HepG2 (cell line): ENCODE data around the gene BAHCC1. TPM values are rescaled to one million over a fixed set of nuclear protein-coding genes. Genes with fewer than 3 reads are reported as not detected.

Source experiments
- ATAC-seq: fragments of 200-7000 bp; cut with Tn5 transposase; 3 replicates; pipeline ENCODE4 v1.9.1; 2020; ENCODE audit warnings: mild to moderate bottlenecking, moderate library complexity
- BruUV-seq: library from RNA; stranded (reverse); fragments of 400-500 nt; replicated peaks from 2 replicates; lab custom pipeline; 2021; lab: Mats Ljungman, UMichigan
- CTCF ChIA-PET: fragments of 300-600 bp; formaldehyde crosslinking; extraction: SDS; loops from one replicate; lab custom pipeline; 2021; ENCODE audit warnings: low total read pairs, inconsistent platforms, low intra/inter-chr PET ratio; lab: Yijun Ruan, JAX
- POLR2A ChIA-PET: fragments of 350-600 bp; sonication (Branson Sonifier 250); formaldehyde crosslinking; loops from one replicate; lab custom pipeline; 2020; ENCODE audit warnings: antibody characterized with exemption, inconsistent platforms; lab: Yijun Ruan, JAX
- DNase-seq: peaks from one replicate; pipeline ENCODE4 v3.0.0-alpha.2; 2015; ENCODE audit warnings: low spot score
- FAIRE-seq: peaks from 3 replicates; lab custom pipeline; 2011; peaks lifted over from hg19 to GRCh38; lab: Jason Lieb, UNC
- H2AFZ ChIP-seq: one replicate; pipeline ENCODE4 v1.6.1; 2011; ENCODE audit warnings: low read length, inconsistent platforms
- H3K27ac ChIP-seq: fragments of 300-600 bp; 3 replicates; pipeline ENCODE4 v1.8.0; 2011; ENCODE audit warnings: mixed run types, mild to moderate bottlenecking, mixed read lengths, low read length, inconsistent platforms; ENCODE audit not compliant: insufficient read depth; ENCODE audit errors: extremely low read length
- H3K27me3 ChIP-seq, 2 experiments: fragments of 200-600 bp in 1 of 2; 2 replicates in 1 of 2; 3 replicates in 1 of 2; pipeline versions ENCODE4 v1.6.0 to v1.8.0; 2011; ENCODE audit warnings: low read length in 2 of 2, mild to moderate bottlenecking in 2 of 2, moderate library complexity in 2 of 2, inconsistent platforms in 1 of 2; ENCODE audit not compliant: insufficient read depth in 2 of 2, control insufficient read depth in 1 of 2
- H3K36me3 ChIP-seq, 2 experiments: fragments of 200-600 bp in 1 of 2; replicated peaks in 1 of 2; 2 replicates in 1 of 2; 3 replicates in 1 of 2; pipeline versions ENCODE4 v1.5.1 to v1.8.0; 2011; ENCODE audit warnings: low read length in 2 of 2, inconsistent platforms in 1 of 2; ENCODE audit not compliant: insufficient read depth in 2 of 2, control insufficient read depth in 1 of 2
- H3K4me1 ChIP-seq: 2 replicates; pipeline ENCODE4 v1.5.1; 2012; ENCODE audit warnings: low read length, inconsistent platforms; ENCODE audit not compliant: insufficient read depth
- H3K4me2 ChIP-seq: 2 replicates; pipeline ENCODE4 v1.6.0; 2011; ENCODE audit warnings: low read depth, low read length, inconsistent platforms
- H3K4me3 ChIP-seq, 3 experiments: fragments of 200-600 bp in 1 of 3; sonication (generic), shearing (Covaris generic) in 1 of 3; replicated peaks in 1 of 3; 2 replicates each; pipeline ENCODE4 v1.5.1; 2011 to 2016; ENCODE audit warnings: low read length in 3 of 3, inconsistent platforms in 2 of 3, low read depth in 2 of 3, mild to moderate bottlenecking in 2 of 3, control low read depth in 1 of 3, mixed read lengths in 1 of 3; ENCODE audit not compliant: insufficient read depth in 1 of 3
- H3K79me2 ChIP-seq: one replicate; pipeline ENCODE4 v1.6.1; 2011; ENCODE audit warnings: low read length, inconsistent platforms; ENCODE audit not compliant: insufficient read depth
- H3K9ac ChIP-seq: 2 replicates; pipeline ENCODE4 v1.6.0; 2011; ENCODE audit warnings: mild to moderate bottlenecking, low read depth, low read length, inconsistent platforms; ENCODE audit not compliant: insufficient read depth
- H3K9me3 ChIP-seq: 2 replicates; pipeline ENCODE4 v1.5.1; 2012; ENCODE audit warnings: mild to moderate bottlenecking, low read length
- H4K20me1 ChIP-seq: 2 replicates; pipeline ENCODE4 v1.6.0; 2011; ENCODE audit warnings: inconsistent platforms, mild to moderate bottlenecking, low read length, moderate library complexity; ENCODE audit not compliant: insufficient read depth
- BCL6 ChIP-seq: IDR thresholded peaks from 2 replicates; pipeline ENCODE4 v1.6.1; 2016; ENCODE audit warnings: missing genetic modification reagents, missing compliant biosample characterization
- FOXC1 ChIP-seq: sonication (generic); formaldehyde crosslinking; IDR thresholded peaks from 2 replicates; pipeline ENCODE4 v1.8.0; 2022; ENCODE audit warnings: mild to moderate bottlenecking, missing genetic modification reagents, borderline replicate concordance
- NFYC ChIP-seq: IDR thresholded peaks from 2 replicates; pipeline ENCODE4 v1.6.1; 2016; ENCODE audit warnings: missing genetic modification reagents, missing compliant biosample characterization
- RORA ChIP-seq: sonication (generic); formaldehyde crosslinking; IDR thresholded peaks from 2 replicates; pipeline ENCODE4 v1.5.0; 2020; ENCODE audit warnings: mild to moderate bottlenecking, missing genetic modification reagents, moderate library complexity
- SRSF9 ChIP-seq: fragments of 200-400 bp; formaldehyde crosslinking; IDR thresholded peaks from 2 replicates; pipeline ENCODE4 v1.6.1; 2018; ENCODE audit warnings: borderline replicate concordance, mild to moderate bottlenecking, low read depth, low read length; ENCODE audit not compliant: insufficient read depth, poor library complexity, severe bottlenecking
- ZNF30 ChIP-seq: sonication (generic); formaldehyde crosslinking; IDR thresholded peaks from 2 replicates; pipeline ENCODE4 v1.5.0; 2020; ENCODE audit warnings: mild to moderate bottlenecking, missing genetic modification reagents
- ZNF614 ChIP-seq: IDR thresholded peaks from 2 replicates; pipeline ENCODE4 v1.6.1; 2018; ENCODE audit warnings: missing biosample characterization, missing genetic modification reagents, inconsistent platforms, borderline replicate concordance
- ZSCAN29 ChIP-seq: sonication (generic); formaldehyde crosslinking; conservative IDR thresholded peaks from 2 replicates; pipeline ENCODE4 v1.4.0; 2020; ENCODE audit warnings: mild to moderate bottlenecking, missing genetic modification reagents
- WGBS: methylation state at CpG from one replicate; pipeline ENCODE4 v1.1.6; 2017; ENCODE audit warnings: low lambda C conversion rate; 5-methylcytosine and 5-hydroxymethylcytosine counted together
- in situ Hi-C: cut with HindIII; loops from 2 replicates; pipeline ENCODE4 v1.10.0; 2017; ENCODE audit warnings: low pct_unique_long_range_greater_than_20kb; ENCODE audit not compliant: extremely low pct_ligation_motif_present
- intact Hi-C: fragments of 100-400 bp; cut with micrococcal nuclease; formaldehyde crosslinking; loops from one replicate; pipeline ENCODE4 v1.10.0; 2022; ENCODE audit not compliant: unreplicated experiment
- polyA plus RNA-seq, 8 experiments: library from polyadenylated mRNA; depleted of rRNA in 3 of 8; stranded (reverse) in 7 of 8; unstranded in 1 of 8; fragments of >200 nt; fragmentation: Illumina TruSeq in 4 of 8; extraction: Trizol in 4 of 8; gene quantifications; 2 replicates each; pipeline versions ENCODE4 v1.2.1 to v1.2.3, GENCODE V29; 2011 to 2016; ENCODE audit warnings: low read depth in 4 of 8, missing spikeins in 1 of 8, mixed read lengths in 1 of 8; ENCODE audit not compliant: insufficient read depth in 1 of 8
- total RNA-seq, 5 experiments: library from RNA; depleted of rRNA; stranded (reverse); fragments of >200 nt; fragmentation: Illumina TruSeq; extraction: Trizol; gene quantifications; 2 replicates each; pipeline ENCODE4 v1.2.3, GENCODE V29; 2016; ENCODE audit warnings: low read depth in 1 of 5
- TF ChIP-seq, protein P1 (sequence below): sonication (generic); formaldehyde crosslinking; IDR thresholded peaks from 2 replicates; pipeline ENCODE4 v1.5.0; 2020; ENCODE audit warnings: mild to moderate bottlenecking, missing genetic modification reagents, moderate library complexity

Gene BAHCC1
- total and polyA plus RNA-seq, 2 of the 13 experiments (the other 11 are each of a cell fraction or from before 2014, with no cell fraction given), result 1.4 to 1.7 TPM

DNA sequence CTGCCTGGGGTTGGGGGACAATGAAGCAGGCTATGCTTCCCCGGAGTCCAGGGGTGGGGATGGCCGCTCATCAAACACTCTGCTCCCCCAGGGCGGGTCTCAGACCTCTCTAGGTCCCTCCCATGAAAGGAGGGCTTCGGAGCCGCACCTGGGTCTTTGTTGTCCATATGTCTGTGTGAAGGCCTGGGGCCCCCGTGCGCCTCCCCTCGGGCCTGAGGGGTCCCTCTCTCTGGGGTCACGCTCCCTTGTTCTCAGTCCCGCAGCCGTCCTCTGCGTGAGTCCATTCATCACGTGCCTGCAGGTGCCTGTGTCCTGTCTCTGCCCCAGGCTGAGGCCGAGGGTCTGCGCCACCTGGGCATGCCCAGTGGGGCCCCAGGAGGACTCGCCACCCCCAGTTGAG is 15.6 kb downstream of the BAHCC1 start:
- ChIA-PET POLR2A (no interaction called here), CTCF (no interaction called here)
- FAIRE-seq (no peak), ATAC-seq (no peak), DNase-seq (no peak)
- intact Hi-C loops, result no loop called here
- H3K79me2 ChIP-seq, result no peaks in the 10 kb centered on the region
- BruUV-seq, result no TSS peak
- H3K4me1 ChIP-seq, result no peaks in the 10 kb centered on the region
- H4K20me1 ChIP-seq, result peaks cover 4% of the 10 kb centered on the region; the same call in 1 of the 2 replicates
- H2AFZ ChIP-seq, result no peak overlapping the region
- no peak for TF ChIP-seq ZSCAN29 (CRISPR knock-in tag)
- TF ChIP-seq FOXC1 (CRISPR knock-in tag), result no peak
- no peak for TF ChIP-seq BCL6 (CRISPR knock-in tag)
- TF ChIP-seq, protein P1, sequence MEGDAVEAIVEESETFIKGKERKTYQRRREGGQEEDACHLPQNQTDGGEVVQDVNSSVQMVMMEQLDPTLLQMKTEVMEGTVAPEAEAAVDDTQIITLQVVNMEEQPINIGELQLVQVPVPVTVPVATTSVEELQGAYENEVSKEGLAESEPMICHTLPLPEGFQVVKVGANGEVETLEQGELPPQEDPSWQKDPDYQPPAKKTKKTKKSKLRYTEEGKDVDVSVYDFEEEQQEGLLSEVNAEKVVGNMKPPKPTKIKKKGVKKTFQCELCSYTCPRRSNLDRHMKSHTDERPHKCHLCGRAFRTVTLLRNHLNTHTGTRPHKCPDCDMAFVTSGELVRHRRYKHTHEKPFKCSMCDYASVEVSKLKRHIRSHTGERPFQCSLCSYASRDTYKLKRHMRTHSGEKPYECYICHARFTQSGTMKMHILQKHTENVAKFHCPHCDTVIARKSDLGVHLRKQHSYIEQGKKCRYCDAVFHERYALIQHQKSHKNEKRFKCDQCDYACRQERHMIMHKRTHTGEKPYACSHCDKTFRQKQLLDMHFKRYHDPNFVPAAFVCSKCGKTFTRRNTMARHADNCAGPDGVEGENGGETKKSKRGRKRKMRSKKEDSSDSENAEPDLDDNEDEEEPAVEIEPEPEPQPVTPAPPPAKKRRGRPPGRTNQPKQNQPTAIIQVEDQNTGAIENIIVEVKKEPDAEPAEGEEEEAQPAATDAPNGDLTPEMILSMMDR (CRISPR knock-in tag), result no peak
- no peak for TF ChIP-seq SRSF9
- no peak for TF ChIP-seq ZNF614 (CRISPR knock-in tag)
- TF ChIP-seq ZNF30 (CRISPR knock-in tag), result no peak
- no peak for TF ChIP-seq NFYC (CRISPR knock-in tag)
- TF ChIP-seq RORA (CRISPR knock-in tag), result no peak
- no peaks in the 10 kb centered on the region for H3K9me3 ChIP-seq
- H3K9ac ChIP-seq, result no peak overlapping the region
- 55% methylated on average over 12 of the region's 16 CpGs for WGBS
- in situ Hi-C loops, result no loop called here
- no peak overlapping the region for H3K4me2 ChIP-seq
- no peak overlapping the region for H3K4me3 ChIP-seq
- no peaks in the 10 kb centered on the region for H3K36me3 ChIP-seq
- H3K27ac ChIP-seq, result no peak overlapping the region
- no peaks in the 10 kb centered on the region for H3K27me3 ChIP-seq
